ENCODE data around the gene SLC9A7.

Gene SLC9A7

DNA sequence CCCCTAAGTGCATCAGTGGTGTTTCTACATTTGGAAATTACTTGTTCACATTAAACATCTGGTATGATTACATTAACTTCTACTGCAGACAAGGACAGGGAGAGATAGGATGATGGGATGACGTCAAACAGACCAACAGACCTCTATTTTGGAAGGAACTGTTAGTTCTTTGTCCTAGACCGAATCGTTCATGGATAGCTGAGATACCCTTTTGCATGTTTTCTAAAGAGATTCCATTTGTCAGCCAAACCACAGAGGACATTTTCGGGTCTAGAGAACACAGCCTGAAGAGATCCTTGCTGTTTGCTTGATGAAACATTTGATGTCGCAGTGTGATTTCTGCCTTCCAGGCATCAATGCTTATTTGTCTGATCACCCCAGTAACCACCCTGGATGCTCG lies 157.6 kb downstream of the SLC9A7 start:
- no peak for ATAC-seq

- no peak for ATAC-seq
These were observed 159.8 kb downstream of the SLC9A7 start for GRCh38 chrX:46599051-46599560.

- ATAC-seq, result no peak
These were observed 161.1 kb downstream of the SLC9A7 start for GRCh38 chrX:46597771-46598170.

DNA sequence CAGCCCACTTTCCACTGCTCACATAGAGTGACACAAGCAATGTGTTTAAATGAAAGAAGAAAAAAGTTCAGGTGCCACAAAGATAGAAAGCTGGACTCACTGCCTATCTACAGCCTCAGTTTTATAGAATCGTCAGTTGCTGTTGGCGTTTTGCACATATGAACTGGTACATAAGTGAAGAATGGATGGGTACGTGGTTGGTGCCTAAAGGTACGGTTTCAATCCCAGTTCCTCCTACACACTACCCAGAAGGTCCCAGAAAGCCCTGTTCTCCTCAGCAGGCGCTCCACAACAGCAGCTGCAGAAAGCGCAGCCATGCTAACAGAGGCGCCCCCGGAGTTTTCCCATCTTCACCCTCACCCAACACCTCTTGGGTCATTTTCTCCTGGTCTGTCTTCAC lies 161.7 kb downstream of the SLC9A7 start:
- no peak for ATAC-seq

- no peak for ATAC-seq
These were observed 163.8 kb downstream of the SLC9A7 start for GRCh38 chrX:46595084-46595483.

DNA sequence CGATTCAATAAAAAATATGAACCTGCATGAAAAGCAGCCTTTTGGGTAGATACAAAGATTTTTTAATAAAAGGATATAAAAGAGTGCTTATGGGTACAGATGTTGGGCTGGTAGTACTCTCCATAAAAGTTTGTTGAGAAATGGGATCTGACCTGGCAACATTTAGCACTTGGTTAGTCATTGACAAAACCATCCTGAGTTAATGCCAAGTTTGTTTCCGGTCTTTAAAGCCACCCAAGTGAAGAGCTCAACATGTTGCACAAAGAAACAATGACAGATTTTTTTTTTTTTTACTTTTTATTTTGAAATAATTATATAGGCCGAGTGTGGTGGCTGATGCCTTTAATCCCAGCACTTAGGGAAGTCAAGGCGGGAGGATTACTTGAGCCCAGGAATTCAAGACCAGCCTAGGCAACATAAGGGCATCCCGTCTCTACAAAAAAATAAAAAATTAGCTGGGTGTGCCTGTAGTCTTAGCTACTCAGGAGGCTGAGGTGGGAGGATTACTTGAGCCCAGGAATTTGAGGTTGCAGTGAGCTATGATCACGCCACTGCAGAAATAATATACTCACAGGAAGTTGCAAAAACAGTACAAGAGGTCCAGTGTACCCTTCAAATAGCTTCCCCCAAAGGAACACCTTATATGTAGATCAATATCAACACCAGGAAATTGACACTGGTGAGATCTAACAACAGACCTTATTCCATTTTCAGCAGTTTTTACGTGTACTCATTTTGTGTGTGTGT lies 168.8 kb downstream of the SLC9A7 start:
- ATAC-seq, result no peak

- peak in 1 of 2 donors; percentile 28 for ATAC-seq
These were observed 170.7 kb downstream of the SLC9A7 start for GRCh38 chrX:46588263-46588662.

GRCh38 chrX:46587753-46588171 lies 171.2 kb downstream of the SLC9A7 start:
- no peak for ATAC-seq

GRCh38 chrX:46587158-46587557 lies 171.8 kb downstream of the SLC9A7 start:
- peak; percentile 44 to 70 for ATAC-seq

- no peak for ATAC-seq
These were observed 174.2 kb downstream of the SLC9A7 start for GRCh38 chrX:46584736-46585135.

- ATAC-seq, result no peak
These were observed 176.0 kb downstream of the SLC9A7 start for GRCh38 chrX:46582966-46583365.

DNA sequence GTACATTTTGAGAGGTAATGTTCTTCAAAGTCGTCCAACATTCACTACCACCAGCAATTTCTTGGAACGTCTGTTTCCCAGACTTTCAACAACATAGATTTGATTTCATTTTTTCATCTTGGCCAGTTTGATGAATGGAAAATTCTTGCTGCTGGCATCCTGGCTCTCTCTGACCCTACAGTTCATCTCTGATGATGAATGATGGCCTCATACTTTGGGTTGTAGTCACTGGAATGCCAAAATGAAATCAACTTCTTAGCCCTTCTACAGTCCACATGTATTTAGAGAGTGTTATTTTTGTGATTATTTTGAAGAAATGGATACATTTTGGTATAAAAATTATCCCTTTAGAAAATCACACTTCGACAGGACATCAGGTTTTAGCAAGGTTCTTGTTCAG lies 176.6 kb downstream of the SLC9A7 start:
- no peak for ATAC-seq

GRCh38 chrX:46580613-46581012 lies 178.3 kb downstream of the SLC9A7 start:
- no peak for ATAC-seq

DNA sequence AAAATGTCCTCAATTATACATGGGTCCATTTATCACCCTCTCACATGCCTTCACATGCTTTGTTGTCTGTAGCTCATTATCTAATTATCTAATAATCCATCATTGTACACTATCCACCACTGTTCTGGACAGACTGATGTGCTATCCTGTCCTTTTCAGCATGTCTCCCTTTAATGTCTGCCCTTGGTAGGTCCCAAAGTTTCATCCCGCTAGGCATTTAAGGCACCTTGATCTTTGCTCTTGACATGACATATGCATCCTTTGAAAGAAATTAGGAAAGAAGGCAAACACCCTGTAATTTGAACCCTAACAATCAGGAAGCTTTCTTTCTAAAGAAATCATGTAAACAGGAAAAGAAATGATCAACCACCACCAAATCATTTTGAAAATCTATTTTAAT lies 179.7 kb downstream of the SLC9A7 start:
- no peak for ATAC-seq

- ATAC-seq, result no peak
These were observed 181.5 kb downstream of the SLC9A7 start for GRCh38 chrX:46577221-46578005.

DNA sequence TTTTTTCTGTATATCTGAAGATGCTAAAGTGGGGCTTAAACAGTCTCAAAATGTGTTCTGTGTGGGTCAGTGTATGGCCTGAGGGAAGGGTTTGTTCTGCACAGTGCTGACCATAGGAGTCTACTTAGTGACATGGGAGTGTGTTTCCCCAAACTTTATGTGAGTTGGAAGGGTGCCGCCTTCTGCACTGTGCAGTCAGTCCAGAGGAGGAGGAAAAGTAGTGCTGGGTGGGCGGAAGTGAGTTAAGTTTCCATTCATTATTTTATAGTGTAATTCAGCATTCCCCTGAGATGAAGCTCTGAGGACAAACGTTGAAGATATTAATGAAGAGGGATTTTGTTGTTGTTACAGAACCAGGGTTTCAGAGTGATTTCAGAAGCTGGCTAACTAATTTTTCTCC lies 182.5 kb downstream of the SLC9A7 start:
- ATAC-seq, result no peak

DNA sequence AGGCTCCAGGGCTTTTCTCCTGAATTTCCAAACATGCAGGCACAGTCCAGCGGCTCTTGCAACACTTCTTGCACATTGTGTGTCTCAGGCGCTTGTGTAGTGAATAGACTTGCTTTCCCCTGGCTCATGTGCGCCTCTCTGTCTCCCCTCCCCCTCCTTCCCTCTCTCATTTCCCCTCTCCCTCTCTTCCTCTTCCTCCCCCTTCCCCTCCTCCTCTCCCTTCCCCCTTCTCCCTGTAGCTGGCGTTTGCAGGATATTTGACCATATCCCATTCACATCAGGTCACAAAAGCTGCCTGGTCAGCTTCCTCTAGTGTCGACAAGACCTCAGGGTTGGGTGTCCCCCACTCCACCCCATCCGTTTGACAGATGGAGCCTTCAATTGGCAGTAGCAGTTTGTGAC lies 182.9 kb downstream of the SLC9A7 start:
- no peak for ATAC-seq

GRCh38 chrX:46575586-46575985 lies 183.3 kb downstream of the SLC9A7 start:
- no peak for ATAC-seq

DNA sequence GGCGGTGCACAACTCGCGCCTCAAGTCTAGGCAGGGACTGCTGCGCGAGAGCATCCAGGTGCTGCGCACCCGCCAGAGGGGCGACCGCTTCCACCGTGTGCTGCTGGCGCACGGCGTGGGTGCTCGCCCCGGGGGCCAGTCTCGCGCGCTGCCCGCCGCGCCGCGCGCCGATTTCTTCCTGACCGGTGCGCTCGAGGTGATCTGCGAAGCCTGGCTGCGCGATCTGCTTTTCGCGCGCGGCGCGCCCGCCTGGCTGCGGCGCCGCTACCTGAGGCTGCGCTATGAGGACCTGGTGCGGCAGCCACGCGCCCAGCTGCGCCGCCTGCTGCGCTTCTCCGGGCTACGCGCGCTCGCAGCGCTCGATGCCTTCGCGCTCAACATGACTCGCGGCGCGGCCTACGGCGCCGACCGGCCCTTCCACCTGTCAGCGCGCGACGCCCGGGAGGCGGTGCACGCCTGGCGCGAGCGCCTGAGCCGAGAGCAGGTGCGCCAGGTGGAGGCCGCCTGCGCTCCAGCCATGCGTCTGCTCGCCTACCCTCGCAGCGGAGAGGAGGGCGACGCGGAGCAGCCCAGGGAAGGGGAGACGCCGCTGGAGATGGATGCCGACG lies 184.0 kb downstream of the SLC9A7 start:
- ATAC-seq, result peak; percentile 6 to 14

DNA sequence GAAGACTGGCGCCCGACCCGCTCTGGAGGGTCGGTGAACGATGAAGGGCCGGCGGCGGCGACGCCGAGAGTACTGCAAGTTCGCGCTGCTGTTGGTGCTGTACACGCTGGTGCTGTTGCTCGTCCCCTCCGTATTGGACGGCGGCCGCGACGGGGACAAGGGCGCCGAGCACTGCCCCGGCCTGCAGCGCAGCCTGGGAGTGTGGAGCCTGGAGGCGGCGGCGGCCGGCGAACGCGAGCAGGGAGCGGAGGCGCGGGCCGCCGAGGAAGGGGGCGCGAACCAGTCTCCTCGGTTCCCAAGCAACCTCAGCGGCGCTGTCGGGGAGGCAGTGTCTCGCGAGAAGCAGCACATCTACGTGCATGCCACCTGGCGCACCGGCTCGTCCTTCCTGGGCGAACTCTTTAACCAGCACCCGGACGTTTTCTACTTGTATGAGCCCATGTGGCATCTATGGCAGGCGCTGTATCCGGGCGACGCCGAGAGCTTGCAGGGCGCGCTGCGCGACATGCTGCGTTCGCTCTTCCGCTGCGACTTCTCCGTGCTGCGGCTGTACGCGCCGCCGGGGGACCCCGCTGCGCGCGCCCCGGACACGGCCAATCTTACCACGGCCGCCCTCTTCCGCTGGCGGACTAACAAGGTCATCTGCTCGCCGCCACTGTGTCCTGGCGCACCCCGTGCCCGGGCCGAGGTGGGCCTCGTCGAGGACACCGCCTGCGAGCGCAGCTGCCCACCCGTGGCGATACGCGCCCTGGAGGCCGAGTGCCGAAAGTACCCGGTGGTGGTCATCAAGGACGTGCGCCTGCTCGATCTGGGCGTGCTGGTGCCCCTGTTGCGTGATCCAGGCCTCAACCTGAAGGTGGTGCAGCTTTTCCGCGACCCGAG lies 184.8 kb downstream of the SLC9A7 start:
- ATAC-seq, result peak; percentile 25 to 35

DNA sequence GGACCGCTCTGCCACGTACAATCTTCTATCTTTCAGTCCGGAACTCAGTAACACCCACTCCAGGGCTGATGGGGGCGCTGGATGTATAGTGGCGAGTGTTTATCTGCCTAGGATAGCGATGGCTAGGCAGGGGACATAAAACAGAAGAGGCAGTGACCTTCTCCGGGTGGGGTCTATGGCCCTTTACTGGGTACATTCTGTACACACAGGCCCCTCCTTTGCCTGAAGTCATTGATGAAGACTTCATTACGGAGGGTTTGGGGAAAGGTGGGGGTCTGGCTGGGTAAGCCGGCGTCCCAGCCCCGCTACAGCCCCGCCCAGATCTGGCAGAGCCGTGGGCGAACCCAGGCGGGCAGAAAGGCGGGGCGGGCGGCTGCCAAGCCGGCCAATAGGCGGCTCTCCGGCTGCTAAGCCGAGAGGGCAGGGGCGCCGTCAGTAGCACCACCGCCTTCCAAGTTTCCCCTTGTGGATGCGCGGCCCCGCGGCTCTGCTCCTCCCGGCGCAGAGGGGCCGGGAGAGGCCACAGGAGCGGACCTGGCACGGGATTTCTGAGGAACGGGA lies 185.5 kb downstream of the SLC9A7 start, which contains the start of gene CHST7:
TSS of gene CHST7 (plus strand) at position 435 of the 561 bp plus-strand sequence. CDS start 167 bp downstream, outside the sequence.
- peak; percentile 41 to 50 for ATAC-seq

All from activated CD4-positive, CD25-positive, alpha-beta regulatory T cell treated with anti-CD3 and anti-CD28 coated beads, Interleukin-2, amount 50 U/mL, for 24 hours (primary cell).